ENCODE data around the gene CLCN4.

DNA sequence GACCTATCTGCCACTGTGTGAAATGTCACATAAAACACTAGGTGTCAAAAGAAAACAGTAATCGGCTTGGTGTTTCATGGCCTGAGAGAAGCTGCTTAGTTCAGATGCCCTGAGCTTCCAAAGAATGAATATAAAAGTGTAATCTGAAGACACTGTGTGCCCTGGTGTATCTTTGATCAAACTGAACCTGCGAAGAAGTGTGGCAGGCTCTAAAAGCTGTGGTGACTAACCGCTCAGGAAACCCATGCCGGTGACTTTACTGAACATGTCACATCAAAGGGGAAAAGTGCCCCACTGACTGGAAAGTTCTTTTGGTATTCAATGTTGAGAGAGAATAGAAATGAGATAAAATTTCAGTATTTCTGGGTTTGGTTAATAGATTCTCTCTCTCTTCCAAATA is 89.1 kb downstream of the CLCN4 start:
- TF ChIP-seq CTCF (IDR thresholded peaks at IDR 0.05) (no peak), POLR2A (IDR thresholded peaks at IDR 0.05) (no peak)
